Stimulated activated naive CD4-positive, alpha-beta T cell treated with Interleukin-2 at 50 U/mL for 16 hours (primary cell): ENCODE data around the gene VAMP4.
A peak's percentile ranks its signal among the peaks of the same experiment; 100 is the strongest.

Experiments used
- DNase-seq: peaks from one replicate; lab custom pipeline; 2025; lab: John Stamatoyannopoulos, UW

Gene VAMP4

DNA sequence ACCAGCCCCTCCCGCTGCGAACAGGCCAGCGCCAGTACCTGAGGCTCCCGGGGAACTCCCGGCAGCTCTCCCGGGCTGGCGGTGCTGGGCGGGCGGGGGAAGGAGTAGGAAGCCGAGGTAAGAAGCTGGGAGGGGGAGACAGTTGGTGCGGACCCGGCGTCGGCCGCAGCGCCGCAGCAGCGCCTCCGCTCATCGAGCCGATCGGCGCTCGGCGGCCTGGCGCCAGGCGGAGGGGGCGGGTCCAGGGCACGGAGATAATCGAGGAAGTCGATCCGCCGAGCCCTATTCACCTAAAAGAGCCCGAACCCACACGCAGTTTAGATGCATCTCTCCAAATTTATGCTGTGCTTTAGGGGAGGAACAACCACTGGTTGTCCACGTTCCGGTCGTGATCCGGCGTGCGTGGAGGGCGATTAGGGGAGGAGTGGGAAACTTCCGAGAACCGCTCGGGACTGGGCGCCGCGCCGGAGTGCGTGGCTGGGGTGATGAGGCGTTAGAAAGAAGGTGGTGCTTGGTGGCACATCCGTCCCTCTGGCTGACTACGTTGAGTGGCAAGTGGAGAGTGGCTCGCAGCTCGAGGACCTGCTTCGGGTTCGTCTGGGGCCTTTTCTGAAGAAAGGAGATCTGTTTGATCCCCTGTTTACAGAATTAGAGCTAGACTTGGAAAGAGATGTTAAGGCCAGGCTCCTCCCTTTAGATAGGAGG, at the start of gene VAMP4:
Gene VAMP4, minus strand, starts transcription at position 194 of the 705 bp plus-strand sequence. CDS start 3,651 bp downstream, outside the sequence.
- DNase-seq = peak; percentile 85

GRCh38 chr1:171790318-171790717, 48.5 kb upstream of the VAMP4 start:
- no peak for DNase-seq

- DNase-seq = no peak
These were observed 46.8 kb upstream of the VAMP4 start for GRCh38 chr1:171788696-171789095.

DNA sequence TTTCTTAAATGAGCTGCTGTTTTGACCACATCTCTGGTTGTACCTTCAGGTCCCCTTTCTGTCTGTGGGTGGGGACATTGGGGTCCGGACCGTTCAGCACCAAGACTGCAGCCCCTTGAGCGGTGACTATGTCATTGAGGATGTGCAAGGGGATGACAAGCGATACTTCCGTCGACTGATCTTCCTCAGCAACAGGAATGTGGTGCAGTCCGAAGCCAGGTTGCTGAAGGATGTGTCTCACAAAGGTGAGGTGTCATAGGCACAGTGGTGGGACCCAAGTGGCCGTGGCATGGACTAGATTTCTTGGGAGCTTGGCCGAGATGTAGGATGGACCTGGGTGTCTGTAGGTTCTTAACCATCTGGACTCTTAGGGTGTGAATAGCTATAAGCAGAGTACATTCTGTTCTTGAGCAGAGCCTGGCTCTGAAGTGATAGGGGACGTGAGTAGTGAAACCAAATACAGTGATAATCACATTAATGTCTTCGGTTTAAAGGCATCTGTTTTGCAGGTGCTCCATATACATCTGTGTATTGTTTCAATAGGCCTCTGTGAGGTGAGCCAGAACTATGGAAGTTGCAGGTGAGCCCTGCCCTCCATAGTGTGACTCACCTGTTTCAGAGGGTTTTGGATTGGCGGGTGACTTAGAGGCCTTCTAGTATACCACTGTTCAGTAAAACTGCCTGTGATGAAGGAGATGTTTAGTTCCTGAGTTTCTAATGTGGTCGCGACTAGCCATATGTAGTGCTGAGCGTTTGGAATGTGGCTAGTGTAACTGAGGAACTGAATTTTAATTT, 46.0 kb upstream of the VAMP4 start:
- no peak for DNase-seq

- no peak for DNase-seq
These were observed 44.7 kb upstream of the VAMP4 start for GRCh38 chr1:171786534-171786933.

DNA sequence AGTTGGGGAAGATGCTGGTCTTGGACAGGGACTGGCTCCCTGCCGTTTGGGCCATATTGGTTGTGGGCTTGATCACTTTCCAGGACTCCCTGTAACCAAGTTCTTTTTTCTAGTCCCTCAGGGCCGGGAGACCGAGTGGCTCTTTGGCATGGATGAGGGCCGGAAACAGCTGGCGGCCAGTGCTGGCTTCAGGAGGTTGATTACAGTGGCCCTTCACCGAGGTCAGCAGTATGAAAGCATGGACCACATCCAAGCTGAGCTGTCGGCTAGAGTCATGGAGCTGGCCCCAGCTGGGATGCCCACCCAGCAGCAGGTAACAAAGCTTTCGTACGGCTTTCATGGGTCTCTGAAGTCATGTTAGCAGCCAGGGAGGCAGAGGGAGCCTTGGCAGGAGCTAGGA, 43.9 kb upstream of the VAMP4 start:
- DNase-seq = no peak

DNA sequence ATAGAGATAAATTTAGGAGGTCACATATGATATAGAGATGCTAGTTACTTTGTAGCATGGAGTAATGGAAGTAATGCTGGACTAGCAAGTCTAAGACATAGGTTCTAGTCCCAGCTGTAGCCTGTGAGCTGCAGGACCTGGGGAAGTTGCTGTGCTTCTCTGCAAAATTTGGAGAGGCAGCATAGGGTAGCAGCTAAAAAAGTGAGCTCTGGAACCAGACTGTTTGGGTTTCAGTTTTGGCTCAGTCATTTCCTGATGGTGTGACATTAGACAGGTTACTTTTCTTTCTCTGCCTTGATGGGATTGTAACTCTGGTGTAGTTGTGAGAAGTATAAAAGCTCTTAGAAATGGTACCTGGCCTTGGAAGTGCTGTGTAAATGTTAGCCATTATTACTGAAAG, 42.9 kb upstream of the VAMP4 start:
- no peak for DNase-seq

- no peak for DNase-seq
These were observed 42.1 kb upstream of the VAMP4 start for GRCh38 chr1:171783816-171784530.

GRCh38 chr1:171781176-171781875, 39.5 kb upstream of the VAMP4 start, which contains the start of gene METTL13:
METTL13 (plus strand) TSS chr1:171781660; CDS start chr1:171781968, 308 bp downstream.
- peak; percentile 99 for DNase-seq

DNA sequence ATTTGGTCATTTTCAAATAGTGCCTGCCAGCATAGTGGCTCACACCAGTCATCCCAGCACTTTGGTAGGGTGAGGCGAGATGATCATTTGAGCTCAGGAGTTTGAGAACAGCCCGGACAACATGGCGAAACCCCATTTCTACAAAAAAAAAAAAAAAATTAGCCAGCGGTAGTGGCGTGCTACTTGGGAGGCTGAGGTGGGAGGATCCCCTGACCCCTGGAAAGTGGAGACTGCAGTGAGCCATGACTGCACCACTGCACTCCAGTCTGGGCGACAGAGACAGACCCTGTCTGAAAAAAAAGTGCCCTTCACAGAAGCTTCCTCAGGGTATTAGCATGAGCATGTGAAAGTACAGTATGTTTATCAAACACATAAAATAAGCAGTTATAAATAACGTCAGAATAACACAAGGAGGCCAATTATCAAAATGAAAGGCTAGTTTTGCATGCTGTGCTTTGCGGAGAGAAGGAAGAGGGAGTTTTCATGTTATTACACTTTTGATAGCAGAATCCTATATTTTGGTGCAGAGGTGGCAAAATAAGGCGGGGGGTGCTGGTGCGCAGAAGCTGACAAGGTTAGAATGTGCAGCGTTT, 38.8 kb upstream of the VAMP4 start:
- no peak for DNase-seq

DNA sequence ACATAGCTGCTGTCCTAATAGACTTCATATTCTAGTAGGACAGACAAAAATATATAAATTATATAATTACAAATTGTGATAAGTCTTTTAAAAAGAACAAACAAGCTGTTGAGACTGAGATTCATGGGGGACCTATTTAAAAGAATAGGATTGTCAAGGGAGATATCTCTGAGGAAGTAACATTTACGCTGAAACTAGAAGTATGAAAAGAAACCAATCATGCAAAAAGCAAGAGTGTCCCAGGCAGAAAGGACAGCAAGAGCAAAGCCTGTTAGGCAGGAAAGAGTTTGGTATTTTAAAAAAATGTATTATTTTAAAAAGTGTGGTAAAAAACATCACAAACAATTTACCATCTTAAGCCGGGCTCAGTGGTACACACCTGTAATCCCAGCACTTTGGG, 30.4 kb upstream of the VAMP4 start:
- no peak for DNase-seq

GRCh38 chr1:171769754-171770153, 27.9 kb upstream of the VAMP4 start:
- no peak for DNase-seq

GRCh38 chr1:171769171-171769570, 27.3 kb upstream of the VAMP4 start:
- no peak for DNase-seq

- no peak for DNase-seq
These were observed 21.9 kb upstream of the VAMP4 start for GRCh38 chr1:171763764-171764163.

DNA sequence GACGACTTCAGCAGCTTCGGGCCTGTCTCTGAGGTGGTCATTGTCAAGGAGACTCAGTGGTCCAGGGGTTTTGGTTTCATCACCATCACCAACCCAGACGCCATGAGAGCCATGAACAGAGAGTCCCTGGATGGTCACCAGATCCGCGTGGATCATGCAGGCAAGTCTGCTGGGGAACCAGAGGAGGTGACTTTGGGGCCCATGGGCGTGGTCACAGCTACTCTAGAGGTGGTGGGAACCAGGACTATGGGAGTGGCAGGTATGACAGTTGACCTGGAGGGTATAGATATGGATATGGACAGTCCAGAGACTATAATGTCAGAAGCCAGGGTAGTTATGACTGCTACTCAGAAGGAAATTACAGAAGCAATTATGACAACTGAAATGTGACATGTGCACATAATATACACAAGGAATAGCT, 20.3 kb upstream of the VAMP4 start:
- DNase-seq = no peak

- no peak for DNase-seq
These were observed 16.1 kb upstream of the VAMP4 start for GRCh38 chr1:171758011-171758410.

DNA sequence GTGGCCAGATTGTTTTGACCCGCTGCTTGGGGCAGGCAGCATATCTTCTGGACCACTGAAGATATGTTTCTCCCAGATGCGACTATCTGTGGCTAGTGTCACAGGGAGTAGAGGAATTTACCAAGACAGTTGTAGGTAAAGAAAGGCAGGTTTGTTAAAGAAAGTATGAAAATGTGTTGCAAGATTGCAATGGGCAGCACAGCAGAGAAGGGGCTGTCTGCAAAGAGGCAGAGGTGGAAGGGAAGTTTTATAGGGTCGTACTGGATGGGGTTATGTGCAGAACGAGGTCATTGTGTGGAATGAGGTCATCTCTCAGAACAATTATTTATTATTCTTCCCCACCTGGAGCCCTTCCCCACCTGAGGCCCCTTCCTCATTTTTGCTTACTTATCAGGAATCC, 15.0 kb upstream of the VAMP4 start:
- DNase-seq = no peak

DNA sequence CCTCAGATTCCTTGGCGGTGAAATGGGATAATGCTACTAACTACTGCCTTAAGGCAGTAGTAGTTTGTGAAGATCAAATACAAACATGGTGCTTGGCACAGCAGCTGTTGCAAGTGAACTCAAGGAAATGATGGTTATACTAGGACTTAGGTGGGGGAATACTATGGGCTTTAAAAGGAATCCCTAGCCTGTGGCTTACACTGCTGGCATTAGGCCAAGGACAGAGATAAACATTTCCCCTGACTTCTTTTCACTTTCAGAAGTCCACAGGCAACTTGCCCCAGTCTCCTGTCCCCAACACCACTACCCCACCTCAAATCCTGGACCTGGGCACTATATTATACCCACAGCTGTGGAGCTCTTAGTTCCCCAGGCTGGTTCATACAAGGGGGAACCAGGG, 13.1 kb upstream of the VAMP4 start:
- no peak for DNase-seq

DNA sequence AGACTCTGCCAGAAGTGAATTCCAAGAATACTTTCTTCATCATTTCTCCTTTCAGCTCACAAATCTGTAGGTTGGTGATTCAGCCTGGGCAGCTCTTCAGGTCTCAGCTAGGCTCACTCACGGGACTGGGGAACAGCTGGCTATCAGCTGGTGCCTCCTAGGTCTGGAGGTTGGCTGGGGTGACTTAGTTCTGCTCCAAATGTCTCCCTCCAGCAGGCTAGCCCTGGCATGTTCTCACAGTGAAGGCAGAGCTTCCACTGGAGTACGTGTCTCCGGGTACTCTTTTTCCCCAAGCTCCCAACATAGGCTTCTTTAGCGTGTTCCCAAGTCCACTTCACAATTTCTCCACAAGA, 12.5 kb upstream of the VAMP4 start:
- no peak for DNase-seq

DNA sequence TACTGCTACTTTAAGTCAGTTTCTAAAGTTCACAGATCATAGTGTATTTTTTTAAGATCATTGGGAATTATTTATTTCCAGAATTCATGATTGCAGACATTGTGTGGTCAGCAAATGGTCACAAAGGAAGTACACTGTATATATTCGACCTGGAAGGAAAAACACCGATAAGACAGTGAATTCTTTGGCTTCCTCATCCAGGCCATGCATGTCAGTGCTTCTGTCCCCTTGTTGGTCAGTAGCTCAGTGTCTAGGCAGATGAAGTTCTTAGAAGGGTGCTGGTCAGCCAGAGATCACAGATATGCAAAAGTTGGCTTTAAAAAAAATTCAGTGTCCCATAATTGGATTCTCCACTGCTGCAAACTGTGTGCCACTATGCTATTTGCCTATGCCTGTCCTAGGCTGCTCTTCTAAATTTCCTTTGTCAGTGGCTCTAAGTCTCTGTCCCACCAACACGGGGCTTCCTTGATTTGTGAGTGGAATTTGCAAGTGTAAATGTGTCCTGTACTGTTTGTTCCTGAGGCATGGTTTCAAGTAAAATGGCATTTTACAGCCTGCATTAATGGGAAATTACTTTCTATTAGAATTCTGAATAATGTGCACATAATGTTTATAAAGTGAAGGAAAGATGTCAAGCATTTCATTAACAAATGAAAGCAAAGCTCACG, 12.0 kb upstream of the VAMP4 start:
- no peak for DNase-seq

DNA sequence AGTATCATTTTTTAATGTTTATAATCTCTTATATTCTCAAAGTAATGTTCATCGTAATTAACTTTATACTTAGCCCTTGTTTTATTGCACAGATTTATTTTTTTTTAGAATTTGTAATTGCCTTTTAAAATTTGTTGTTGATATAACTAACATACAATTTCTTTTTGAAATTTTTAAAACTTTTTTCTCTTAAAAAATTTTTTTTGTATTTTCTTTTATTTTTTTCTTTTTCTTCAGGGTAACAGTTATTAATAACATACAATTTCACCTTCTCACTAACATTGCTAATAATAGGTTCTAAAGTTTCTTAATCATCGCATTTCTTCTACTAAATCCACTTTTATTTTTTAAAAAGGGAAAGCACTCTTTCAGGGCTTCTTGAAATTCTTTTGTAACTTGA, 11.3 kb upstream of the VAMP4 start:
- DNase-seq = no peak
